HCT116 (cell line): ENCODE measurements around the gene SEMA4C. TPM values are rescaled to one million over a fixed set of nuclear protein-coding genes. Genes with fewer than 3 reads are reported as not detected.

Experiments
- ATAC-seq: fragments of 200-7000 bp; cut with Tn5 transposase; 2 replicates; pipeline ENCODE4 v1.9.1; 2020; ENCODE audit warnings: mild to moderate bottlenecking, moderate library complexity
- BruUV-seq: library from RNA; stranded (reverse); fragments of 400-500 nt; replicated peaks from 2 replicates; lab custom pipeline; 2021; lab: Mats Ljungman, UMichigan
- CTCF ChIA-PET: fragments of 300-600 bp; sonication (Branson Sonifier 250); formaldehyde crosslinking; loops from one replicate; lab custom pipeline; 2021; ENCODE audit warnings: antibody characterized with exemption; lab: Charles Lee
- POLR2A ChIA-PET: fragments of 300-600, 350-600 bp; sonication (Branson Sonifier 250); formaldehyde crosslinking; loops from one replicate; lab custom pipeline; 2021; ENCODE audit warnings: antibody characterized with exemption; lab: Charles Lee
- RAD21 ChIA-PET, 2 experiments: fragments of 300-600 bp; sonication (Branson Sonifier 250); formaldehyde crosslinking; loops; one replicate each; lab custom pipeline; 2023; ENCODE audit warnings: low total read pairs in 2 of 2; ENCODE audit not compliant: uncharacterized antibody in 2 of 2, unreplicated experiment in 2 of 2, low non-redundant PET in 1 of 2; lab: Charles Lee
- DNase-seq: peaks from one replicate; pipeline ENCODE4 v3.0.0-alpha.2; 2010; ENCODE audit warnings: low read depth, low spot score
- H2AFZ ChIP-seq: fragments of 200-600 bp; shearing (Covaris generic), sonication (generic); 2 replicates; pipeline ENCODE4 v1.6.1; 2017; ENCODE audit warnings: low read depth, mixed run types, mixed read lengths, antibody characterized with exemption, low read length; ENCODE audit not compliant: poor library complexity, severe bottlenecking
- H3K27ac ChIP-seq: 2 replicates; pipeline ENCODE4 v1.5.1; 2012; ENCODE audit warnings: low read depth, low read length
- H3K27me3 ChIP-seq: fragments of 200-600 bp; sonication (generic); 2 replicates; pipeline ENCODE4 v1.6.1; 2016; ENCODE audit warnings: mixed run types, low read length, mixed read lengths; ENCODE audit not compliant: insufficient read depth
- H3K36me3 ChIP-seq, 2 experiments: fragments of 200-500 bp in 1 of 2; fragments of 200-600 bp in 1 of 2; sonication (Bioruptor generic) in 1 of 2; sonication (generic) in 1 of 2; 2 replicates each; pipeline versions ENCODE4 v1.5.1 to v1.6.1; 2014 to 2016; ENCODE audit warnings: low read length in 2 of 2, inconsistent platforms in 1 of 2, mixed read lengths in 1 of 2, mixed run types in 1 of 2; ENCODE audit not compliant: insufficient read depth in 2 of 2, control insufficient read depth in 1 of 2
- H3K4me1 ChIP-seq, 2 experiments: fragments of 200-600 bp in 1 of 2; sonication (generic) in 1 of 2; 2 replicates each; pipeline versions ENCODE4 v1.5.1 to v1.6.1; 2012 to 2017; ENCODE audit warnings: low read length in 2 of 2, inconsistent platforms in 1 of 2, mild to moderate bottlenecking in 1 of 2, mixed read lengths in 1 of 2, mixed run types in 1 of 2, moderate library complexity in 1 of 2; ENCODE audit not compliant: insufficient read depth in 2 of 2, control insufficient read depth in 1 of 2
- H3K4me2 ChIP-seq: fragments of 200-600 bp; sonication (generic); 2 replicates; pipeline ENCODE4 v1.6.1; 2017; ENCODE audit warnings: mixed run types, low read length, mixed read lengths
- H3K4me3 ChIP-seq, 2 experiments: fragments of 200-600 bp in 1 of 2; sonication (generic) in 1 of 2; replicated peaks in 1 of 2; 2 replicates each; pipeline ENCODE4 v1.5.1; 2011 to 2016; ENCODE audit warnings: low read length in 2 of 2, control low read depth in 1 of 2, low read depth in 1 of 2, mild to moderate bottlenecking in 1 of 2, mixed read lengths in 1 of 2, mixed run types in 1 of 2
- H3K79me2 ChIP-seq: fragments of 200-600 bp; sonication (generic); 2 replicates; pipeline ENCODE4 v1.6.1; 2017; ENCODE audit warnings: mild to moderate bottlenecking, mixed run types, low read length, moderate library complexity, mixed read lengths; ENCODE audit not compliant: insufficient read depth
- H3K9ac ChIP-seq: fragments of 200-600 bp; sonication (generic); 2 replicates; pipeline ENCODE4 v1.6.1; 2016; ENCODE audit warnings: low read length, mixed read lengths
- H3K9me2 ChIP-seq: fragments of 200-600 bp; sonication (generic), shearing (Covaris generic); 2 replicates; pipeline ENCODE4 v1.6.1; 2017; ENCODE audit warnings: mixed run types, mild to moderate bottlenecking, moderate library complexity; ENCODE audit not compliant: insufficient read depth
- H3K9me3 ChIP-seq, 2 experiments: fragments of 200-500 bp in 1 of 2; fragments of 200-600 bp in 1 of 2; sonication (Bioruptor generic) in 1 of 2; sonication (generic) in 1 of 2; 2 replicates each; pipeline ENCODE4 v1.6.1; 2014 to 2017; ENCODE audit warnings: low read length in 2 of 2, mixed read lengths in 2 of 2, inconsistent platforms in 1 of 2, low read depth in 1 of 2, mild to moderate bottlenecking in 1 of 2, mixed run types in 1 of 2, moderate library complexity in 1 of 2; ENCODE audit not compliant: control insufficient read depth in 1 of 2, insufficient read depth in 1 of 2
- H4K20me1 ChIP-seq: fragments of 200-600 bp; sonication (generic), shearing (Covaris generic); 2 replicates; pipeline ENCODE4 v1.6.1; 2017; ENCODE audit warnings: mixed run types, mild to moderate bottlenecking, moderate library complexity; ENCODE audit not compliant: insufficient read depth
- CEBPB ChIP-seq: IDR thresholded peaks from 2 replicates; pipeline ENCODE4 v1.6.1; 2012; ENCODE audit warnings: low read depth
- EGR1 ChIP-seq: IDR thresholded peaks from 2 replicates; pipeline ENCODE4 v1.6.1; 2012; ENCODE audit warnings: low read depth
- ELF1 ChIP-seq: IDR thresholded peaks from 2 replicates; pipeline ENCODE4 v1.6.1; 2012; ENCODE audit warnings: low read depth, borderline replicate concordance
- EZH2 ChIP-seq: fragments of 200-600 bp; sonication (generic); IDR thresholded peaks from 2 replicates; pipeline ENCODE4 v1.6.1; 2017; ENCODE audit warnings: antibody characterized with exemption, mixed run types
- EZH2phosphoT487 ChIP-seq: fragments of 200-600 bp; IDR thresholded peaks from 2 replicates; pipeline ENCODE4 v1.6.1; 2018; ENCODE audit warnings: antibody characterized with exemption, borderline replicate concordance
- FOSL1 ChIP-seq: IDR thresholded peaks from 2 replicates; pipeline ENCODE4 v1.6.1; 2012; ENCODE audit warnings: low read depth
- JUND ChIP-seq: IDR thresholded peaks from 2 replicates; pipeline ENCODE4 v1.6.1; 2012
- POLR2A ChIP-seq: IDR thresholded peaks from 2 replicates; pipeline ENCODE4 v1.7.0; 2011; ENCODE audit warnings: borderline replicate concordance; ENCODE audit not compliant: insufficient read depth, insufficient read length; ENCODE audit errors: extremely low read depth
- POLR2AphosphoS5 ChIP-seq: IDR thresholded peaks from 2 replicates; pipeline ENCODE4 v1.6.1; 2011; ENCODE audit warnings: mild to moderate bottlenecking, low read depth, low read length, moderate library complexity
- RAD21 ChIP-seq: IDR thresholded peaks from 2 replicates; pipeline ENCODE4 v1.6.1; 2012; ENCODE audit warnings: low read depth, mild to moderate bottlenecking
- SIN3A ChIP-seq: IDR thresholded peaks from 2 replicates; pipeline ENCODE4 v1.6.1; 2012; ENCODE audit warnings: low read depth
- SRF ChIP-seq: IDR thresholded peaks from 2 replicates; pipeline ENCODE4 v1.6.1; 2012; ENCODE audit warnings: low read depth
- TCF7L2 ChIP-seq: IDR thresholded peaks from 2 replicates; pipeline ENCODE4 v1.7.0; 2011; ENCODE audit warnings: borderline replicate concordance, inconsistent platforms; ENCODE audit not compliant: insufficient read depth, insufficient read length; ENCODE audit errors: extremely low read depth
- YY1 ChIP-seq: IDR thresholded peaks from 2 replicates; pipeline ENCODE4 v1.6.1; 2011; ENCODE audit warnings: low read length, low read depth, moderate library complexity, mild to moderate bottlenecking; ENCODE audit not compliant: insufficient replicate concordance; ENCODE audit errors: extremely low read depth
- ZFX ChIP-seq: fragments of 450-650 bp; IDR thresholded peaks from 2 replicates; pipeline ENCODE4 v1.6.1; 2017
- ZNF274 ChIP-seq: fragments of 200-500 bp; sonication (Bioruptor generic); IDR thresholded peaks from 2 replicates; pipeline ENCODE4 v1.6.1; 2014; ENCODE audit warnings: mild to moderate bottlenecking, low read depth, low read length, inconsistent platforms
- intact Hi-C: fragments of 100-400 bp; cut with micrococcal nuclease; formaldehyde crosslinking; loops from 2 replicates; pipeline ENCODE4 v1.10.0; 2022
- total RNA-seq: library from RNA; stranded (reverse); gene quantifications from one replicate; pipeline ENCODE4 v1.2.1, GENCODE V29; 2021; ENCODE audit not compliant: unreplicated experiment
- TF ChIP-seq, protein P1 (sequence below), 3 experiments: fragments of 200-600 bp in 1 of 3; sonication (generic) in 1 of 3; IDR thresholded peaks in 2 of 3; conservative IDR thresholded peaks in 1 of 3; 2 replicates each; pipeline ENCODE4 v1.5.1; 2012 to 2017; ENCODE audit warnings: low read depth in 2 of 3, low read length in 2 of 3, antibody characterized with exemption in 1 of 3, borderline replicate concordance in 1 of 3, control low read depth in 1 of 3, mild to moderate bottlenecking in 1 of 3, mixed read lengths in 1 of 3, mixed run types in 1 of 3, moderate library complexity in 1 of 3; ENCODE audit not compliant: insufficient read depth in 1 of 3
- TF ChIP-seq, protein P2 (sequence below): IDR thresholded peaks from 2 replicates; pipeline ENCODE4 v1.6.1; 2011; ENCODE audit warnings: mild to moderate bottlenecking, low read length, moderate library complexity; ENCODE audit not compliant: insufficient replicate concordance; ENCODE audit errors: extremely low read depth

The SEMA4C gene
- total RNA-seq, 1 experiment from 2014 or later = 25.4 TPM

DNA sequence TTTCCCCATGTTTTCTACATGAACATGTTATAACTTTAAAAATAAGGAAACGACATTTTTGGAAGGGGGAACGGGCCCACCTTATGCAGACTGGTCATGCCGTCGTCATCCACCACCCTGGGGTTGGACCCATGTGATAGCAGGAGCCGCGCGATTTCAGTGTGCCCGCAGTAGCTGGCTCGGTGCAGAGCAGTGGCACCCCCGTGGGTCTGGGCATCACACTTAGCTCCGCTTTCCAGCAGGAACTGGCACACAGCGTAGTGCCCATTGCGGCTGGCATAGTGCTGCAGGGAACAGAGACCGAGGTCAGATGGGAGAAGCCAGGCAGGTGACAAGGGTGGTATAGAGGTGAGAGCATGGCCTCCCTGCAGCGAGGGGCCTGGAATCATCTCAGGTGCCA, 16.6 kb downstream of the SEMA4C start:
- Histone ChIP-seq H3K4me1 (peaks cover 3 to 13% of the 10 kb centered on the region in 2 experiments; a peak in 3 of 4 replicates), H3K4me3 (no peak overlapping the region), H3K36me3 (peaks cover 13 to 16% of the 10 kb centered on the region in 2 experiments; a peak in 3 of 4 replicates), H3K9me2 (no peaks in the 10 kb centered on the region), H3K27me3 (no peaks in the 10 kb centered on the region), H4K20me1 (no peaks in the 10 kb centered on the region), H3K4me2 (no peak overlapping the region), H3K79me2 (peaks cover 30% of the 10 kb centered on the region), H3K9me3 (no peaks in the 10 kb centered on the region), H3K27ac (no peak overlapping the region), H2AFZ (no peak overlapping the region), H3K9ac (no peak overlapping the region)
- intact Hi-C loops = no loop called here
- no peak for ATAC-seq
- ChIA-PET RAD21 (no interaction called here), CTCF (no interaction called here), POLR2A (no interaction called here)
- BruUV-seq = no TSS peak
- DNase-seq = no peak
- TF ChIP-seq SIN3A (no peak), ELF1 (no peak), ZFX (no peak), CEBPB (no peak), POLR2AphosphoS5 (no peak), JUND (no peak), EGR1 (no peak), YY1 (no peak), EZH2 (no peak), RAD21 (no peak), EZH2phosphoT487 (no peak), SRF (no peak), ZNF274 (no peak), FOSL1 (no peak), POLR2A (no peak), TCF7L2 (no peak)
- TF ChIP-seq, protein P1, sequence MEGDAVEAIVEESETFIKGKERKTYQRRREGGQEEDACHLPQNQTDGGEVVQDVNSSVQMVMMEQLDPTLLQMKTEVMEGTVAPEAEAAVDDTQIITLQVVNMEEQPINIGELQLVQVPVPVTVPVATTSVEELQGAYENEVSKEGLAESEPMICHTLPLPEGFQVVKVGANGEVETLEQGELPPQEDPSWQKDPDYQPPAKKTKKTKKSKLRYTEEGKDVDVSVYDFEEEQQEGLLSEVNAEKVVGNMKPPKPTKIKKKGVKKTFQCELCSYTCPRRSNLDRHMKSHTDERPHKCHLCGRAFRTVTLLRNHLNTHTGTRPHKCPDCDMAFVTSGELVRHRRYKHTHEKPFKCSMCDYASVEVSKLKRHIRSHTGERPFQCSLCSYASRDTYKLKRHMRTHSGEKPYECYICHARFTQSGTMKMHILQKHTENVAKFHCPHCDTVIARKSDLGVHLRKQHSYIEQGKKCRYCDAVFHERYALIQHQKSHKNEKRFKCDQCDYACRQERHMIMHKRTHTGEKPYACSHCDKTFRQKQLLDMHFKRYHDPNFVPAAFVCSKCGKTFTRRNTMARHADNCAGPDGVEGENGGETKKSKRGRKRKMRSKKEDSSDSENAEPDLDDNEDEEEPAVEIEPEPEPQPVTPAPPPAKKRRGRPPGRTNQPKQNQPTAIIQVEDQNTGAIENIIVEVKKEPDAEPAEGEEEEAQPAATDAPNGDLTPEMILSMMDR (IDR thresholded peaks at IDR 0.05 in 2 of 3, conservative IDR thresholded peaks at IDR 0.05 in 1 of 3; ENCODE audit: borderline replicate concordance in 1 of 3, insufficient read depth in 1 of 3, low read depth in 2 of 3, low read length in 2 of 3) = no peak
- TF ChIP-seq, protein P2, sequence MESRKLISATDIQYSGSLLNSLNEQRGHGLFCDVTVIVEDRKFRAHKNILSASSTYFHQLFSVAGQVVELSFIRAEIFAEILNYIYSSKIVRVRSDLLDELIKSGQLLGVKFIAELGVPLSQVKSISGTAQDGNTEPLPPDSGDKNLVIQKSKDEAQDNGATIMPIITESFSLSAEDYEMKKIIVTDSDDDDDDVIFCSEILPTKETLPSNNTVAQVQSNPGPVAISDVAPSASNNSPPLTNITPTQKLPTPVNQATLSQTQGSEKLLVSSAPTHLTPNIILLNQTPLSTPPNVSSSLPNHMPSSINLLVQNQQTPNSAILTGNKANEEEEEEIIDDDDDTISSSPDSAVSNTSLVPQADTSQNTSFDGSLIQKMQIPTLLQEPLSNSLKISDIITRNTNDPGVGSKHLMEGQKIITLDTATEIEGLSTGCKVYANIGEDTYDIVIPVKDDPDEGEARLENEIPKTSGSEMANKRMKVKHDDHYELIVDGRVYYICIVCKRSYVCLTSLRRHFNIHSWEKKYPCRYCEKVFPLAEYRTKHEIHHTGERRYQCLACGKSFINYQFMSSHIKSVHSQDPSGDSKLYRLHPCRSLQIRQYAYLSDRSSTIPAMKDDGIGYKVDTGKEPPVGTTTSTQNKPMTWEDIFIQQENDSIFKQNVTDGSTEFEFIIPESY = no peak
